Psoas muscle (tissue), 8 donors: ENCODE measurements around the gene ZNF273. TPM values are rescaled to one million over a fixed set of nuclear protein-coding genes. Genes with fewer than 3 reads are reported as not detected.

Experiments used
- ATAC-seq, 4 donors: fragments of 200-7000 bp; cut with Tn5 transposase; one replicate each; pipeline ENCODE4 v1.9.1; 2020; ENCODE audit warnings: moderate library complexity in 3 of 4, mild to moderate bottlenecking in 2 of 4
- DNase-seq, 2 donors: peaks; one replicate each; pipeline ENCODE4 v3.0.0-alpha.2; 2020
- H3K27ac ChIP-seq: fragments of 200-600 bp; one replicate; pipeline ENCODE4 v1.8.0; 2022
- H3K27me3 ChIP-seq, 3 donors: fragments of 200-600 bp in 1 of 3; one replicate each; pipeline versions ENCODE4 v1.6.1 to v1.8.0; 2013 to 2022; ENCODE audit warnings: low read length in 2 of 3, mild to moderate bottlenecking in 2 of 3, moderate library complexity in 1 of 3; ENCODE audit not compliant: insufficient read depth in 3 of 3
- H3K36me3 ChIP-seq, 2 donors: fragments of 200-600 bp in 1 of 2; one replicate each; pipeline versions ENCODE4 v1.6.1 to v1.8.0; 2013 to 2022; ENCODE audit warnings: low read depth in 1 of 2, mild to moderate bottlenecking in 1 of 2, moderate library complexity in 1 of 2; ENCODE audit not compliant: insufficient read depth in 1 of 2
- H3K4me1 ChIP-seq: fragments of 200-600 bp; one replicate; pipeline ENCODE4 v1.8.0; 2022
- H3K4me3 ChIP-seq: fragments of 200-600 bp; one replicate; pipeline ENCODE4 v1.8.0; 2022; ENCODE audit warnings: mild to moderate bottlenecking
- H3K9me3 ChIP-seq: fragments of 200-600 bp; one replicate; pipeline ENCODE4 v1.8.0; 2022
- CTCF ChIP-seq: fragments of 200-600 bp; IDR thresholded peaks from one replicate; pipeline ENCODE4 v1.8.0; 2022; ENCODE audit warnings: antibody characterized with exemption
- WGBS, 3 donors: extraction: QIAGEN DNeasy Blood & Tissue Kit; methylation state at CpG; one replicate each; pipeline versions ENCODE4 v1.1.6 to v1.1.7; 2013; 5-methylcytosine and 5-hydroxymethylcytosine counted together
- intact Hi-C, 2 donors: fragments of 100-400 bp; cut with DNase I; formaldehyde crosslinking; loops; one replicate each; pipeline versions ENCODE4 v1.11.0 to v1.14.2; 2022
- polyA plus RNA-seq, 3 donors: library from polyadenylated mRNA; stranded (reverse); fragments of 200-250 nt; gene quantifications; one replicate each; pipeline ENCODE4 v1.2.3, GENCODE V29; 2013
- total RNA-seq, 4 donors: library from RNA; stranded (reverse); fragmentation: NEBNext Ultra II Directional in 2 of 4; extraction: Animal tissue kit (Norgen Biotek cat#: 25700) in 2 of 4; gene quantifications; one replicate each; pipeline versions ENCODE4 v1.2.1 to v1.2.4, GENCODE V29; 2021 to 2023
- donor health status: healthy with polysubstance abuse.
- donor health status: DM: no; HTN: no; CAD: no; lungs with moderate emphysema.
- donor health status: Bipolar disorder and iron deficiency.
- donor health status: healthy.
- donor health status: DM: yes; HTN: yes; CAD: no.
- donor health status: DM: no; HTN: no; CAD: no.
- donor health status: DM: no; HTN: no; CAD: no.
- donor health status: DM: yes; HTN: yes; CAD: no.

The ZNF273 gene
- total and polyA plus RNA-seq, 7 donors: 0.96 to 3.0 (median 1.5) TPM

DNA sequence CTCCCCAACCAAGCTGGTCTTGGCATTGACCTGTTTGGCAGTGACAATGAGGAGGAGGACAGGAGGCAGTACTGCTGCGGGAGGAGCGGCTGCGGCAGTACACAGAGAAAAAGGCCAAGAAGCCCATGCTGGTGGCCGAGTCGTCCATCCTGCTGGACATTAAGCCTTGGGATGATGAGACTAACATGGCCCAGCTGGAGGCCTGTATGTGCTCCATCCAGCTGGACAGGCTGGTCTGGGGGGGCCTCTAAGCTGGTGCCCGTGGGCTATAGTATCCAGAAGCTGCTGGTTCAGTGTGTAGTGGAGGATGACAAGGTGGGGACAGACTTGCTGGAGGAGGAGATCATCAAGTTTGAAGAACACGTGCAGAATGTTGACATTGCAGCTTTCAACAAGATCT lies 39.1 kb upstream of the ZNF273 start:
- H3K4me3 ChIP-seq: no peak overlapping the region
- no peaks in the 10 kb centered on the region for H3K4me1 ChIP-seq
- H3K27ac ChIP-seq: no peak overlapping the region
- no peak for TF ChIP-seq CTCF
- H3K27me3 ChIP-seq: no peaks in the 10 kb centered on the region
- DNase-seq (no peak), ATAC-seq (no peak)
- intact Hi-C loops: no loop called here
- no peaks in the 10 kb centered on the region for H3K9me3 ChIP-seq
- 82 to 85% (median 84%) methylated on average over 7 of the region's 7 CpGs for WGBS, 3 donors
- H3K36me3 ChIP-seq: no peaks in the 10 kb centered on the region

DNA sequence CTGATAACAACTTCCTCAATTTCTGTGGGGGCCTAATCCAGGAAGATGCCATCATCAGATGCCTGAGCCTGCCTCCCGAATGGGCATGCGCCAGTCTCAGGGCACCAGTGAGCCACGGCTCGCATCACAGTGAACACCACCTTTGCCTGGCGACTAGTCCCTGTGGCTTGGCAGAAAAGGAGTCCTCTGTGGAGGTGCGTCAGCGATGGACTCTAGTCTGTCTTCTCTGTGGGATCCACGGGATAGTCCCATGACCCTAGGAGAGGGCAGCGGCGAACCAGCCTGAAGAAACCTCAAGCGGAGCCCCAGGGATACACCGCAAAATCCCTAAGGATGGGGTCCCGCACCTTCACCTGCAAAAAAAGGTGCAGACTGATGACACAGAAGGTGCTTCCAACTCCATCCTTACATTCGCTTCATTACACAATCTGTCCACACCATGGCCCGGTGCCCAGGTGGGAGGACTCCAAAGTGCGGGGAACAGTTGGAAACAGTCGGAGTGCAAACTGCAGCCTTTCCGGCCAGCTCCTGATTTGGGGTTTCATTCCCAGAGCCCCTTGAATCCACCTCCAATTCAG lies 35.1 kb upstream of the ZNF273 start:
- no peak for DNase-seq
- Histone ChIP-seq H3K4me3 (no peak overlapping the region), H3K9me3 (no peaks in the 10 kb centered on the region), H3K27me3 (no peaks in the 10 kb centered on the region), H3K27ac (no peak overlapping the region), H3K36me3 (no peaks in the 10 kb centered on the region), H3K4me1 (no peaks in the 10 kb centered on the region)
- intact Hi-C loops: no loop called here
- WGBS, 3 donors: 89 to 92% (median 90%) methylated on average over 18 of the region's 18 CpGs
- TF ChIP-seq CTCF: no peak
- ATAC-seq: no peak

- intact Hi-C loops: no loop called here
- Histone ChIP-seq H3K27ac (no peak overlapping the region), H3K4me3 (no peak overlapping the region), H3K9me3 (no peaks in the 10 kb centered on the region), H3K27me3 (no peaks in the 10 kb centered on the region), H3K4me1 (no peaks in the 10 kb centered on the region), H3K36me3 (no peaks in the 10 kb centered on the region)
- no peak for ATAC-seq
- no peak for DNase-seq
- no peak for TF ChIP-seq CTCF
- 89 to 91% (median 90%) methylated on average over 11 of the region's 11 CpGs for WGBS, 3 donors
These were observed 34.6 kb upstream of the ZNF273 start for GRCh38 chr7:64868499-64868898.

DNA sequence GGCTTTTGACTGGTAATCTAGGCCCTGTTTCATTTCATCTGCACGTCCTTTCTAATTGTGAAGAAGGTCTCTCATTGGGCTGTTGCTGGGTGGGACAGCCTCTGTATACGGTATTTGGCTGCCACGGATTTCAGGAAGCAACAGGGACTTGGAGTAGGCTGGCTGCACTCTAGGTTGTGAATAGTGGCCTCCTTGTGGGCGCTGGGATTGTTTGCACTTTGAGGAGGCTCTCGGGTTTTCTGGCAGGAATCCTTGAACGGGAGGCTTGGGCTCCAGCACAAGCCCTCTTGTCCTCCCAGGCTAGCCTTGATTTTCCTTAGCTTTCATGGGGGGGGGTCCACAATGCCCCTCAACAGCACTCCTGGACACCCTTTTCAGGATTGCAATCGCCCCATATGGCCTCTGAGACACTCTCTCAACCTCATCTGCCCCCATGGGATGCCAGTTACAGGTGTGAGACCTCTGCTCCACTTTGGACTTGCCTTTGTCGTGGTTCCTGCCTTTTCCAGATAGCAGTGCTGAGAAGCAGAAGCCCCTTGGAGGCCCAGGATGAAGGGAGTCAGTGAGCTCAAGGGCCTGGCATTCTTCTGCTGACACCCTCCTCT lies 33.9 kb upstream of the ZNF273 start:
- H3K36me3 ChIP-seq: no peaks in the 10 kb centered on the region
- no peaks in the 10 kb centered on the region for H3K27me3 ChIP-seq
- H3K4me3 ChIP-seq: no peak overlapping the region
- no peaks in the 10 kb centered on the region for H3K4me1 ChIP-seq
- TF ChIP-seq CTCF: no peak
- WGBS, 3 donors: 63 to 70% (median 68%) methylated on average over 8 of the region's 8 CpGs
- no peaks in the 10 kb centered on the region for H3K9me3 ChIP-seq
- no peak overlapping the region for H3K27ac ChIP-seq
- ATAC-seq (no peak), DNase-seq (no peak)
- intact Hi-C loops: no loop called here
